ENCODE measurements around the gene ZNF536.

- peak; percentile 93 for TF ChIP-seq GATA2 (IDR thresholded peaks at IDR 0.05; ENCODE audit: low read depth, low read length)
- TF ChIP-seq GATA3 (IDR thresholded peaks at IDR 0.05; ENCODE audit: low read depth, low read length): peak; percentile 85
These were observed 15.3 kb downstream of the ZNF536 start for GRCh38 chr19:30387311-30388115.

All from SH-SY5Y (cell line).